GM13977 (cell line): ENCODE data around the gene SHROOM3.

ENCODE experiments used
- DNase-seq: peaks from one replicate; pipeline ENCODE4 v3.0.0; 2012; ENCODE audit warnings: low spot score
- in situ Hi-C: fragments of 300-500 bp; cut with MboI; formaldehyde crosslinking; loops from one replicate; pipeline ENCODE4 v1.12.0; 2022; ENCODE audit warnings: low sequenced_read_pairs, low pct_unique_long_range_greater_than_20kb, mixed read lengths, inconsistent platforms; ENCODE audit not compliant: unreplicated experiment
- TF ChIP-seq, protein P1 (sequence below): IDR thresholded peaks from 2 replicates; pipeline ENCODE4 v1.5.1; 2012; ENCODE audit warnings: mild to moderate bottlenecking, control low read depth; ENCODE audit not compliant: insufficient read depth; ENCODE audit errors: extremely low read depth, missing control alignments

The SHROOM3 gene

DNA sequence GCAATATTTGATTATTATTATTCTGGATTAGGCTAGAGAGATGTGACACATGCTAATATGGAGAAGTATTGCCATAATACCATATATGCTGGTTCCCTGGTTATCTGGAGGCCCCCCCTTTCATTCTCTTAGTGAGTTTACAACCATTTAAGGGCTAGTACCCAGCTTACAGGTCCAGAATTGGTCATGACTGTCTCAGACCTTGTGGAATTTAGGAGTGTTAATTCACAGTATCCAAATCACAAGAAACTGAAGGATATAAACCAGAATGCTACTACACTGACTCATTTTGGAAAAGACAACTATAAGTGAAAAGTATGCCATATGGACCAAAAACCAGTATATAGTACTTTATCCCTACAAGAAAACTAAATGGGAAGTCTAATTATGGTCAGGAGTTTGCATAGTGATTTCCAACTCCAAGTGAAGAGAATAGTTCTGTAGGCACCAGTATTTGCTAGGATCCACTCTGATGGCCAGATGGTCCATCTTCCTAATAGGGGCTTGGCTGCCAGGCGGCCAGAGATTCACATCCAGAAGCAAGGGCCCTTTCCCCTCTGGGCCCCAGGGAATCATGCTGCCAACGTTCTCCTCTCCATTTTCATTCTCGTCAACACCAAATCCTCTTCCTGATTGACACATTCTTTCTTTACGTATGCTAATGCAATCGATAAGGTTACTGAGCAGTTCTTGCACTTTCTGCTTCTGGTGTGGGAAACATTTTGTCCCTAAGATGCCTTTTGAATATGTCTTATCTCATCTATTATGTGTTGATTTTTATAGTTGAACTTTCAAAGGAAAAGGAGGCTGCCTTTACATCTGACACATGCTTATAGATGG is 123.6 kb downstream of the SHROOM3 start:
- no peak for DNase-seq
- in situ Hi-C loops, result no loop called here

DNA sequence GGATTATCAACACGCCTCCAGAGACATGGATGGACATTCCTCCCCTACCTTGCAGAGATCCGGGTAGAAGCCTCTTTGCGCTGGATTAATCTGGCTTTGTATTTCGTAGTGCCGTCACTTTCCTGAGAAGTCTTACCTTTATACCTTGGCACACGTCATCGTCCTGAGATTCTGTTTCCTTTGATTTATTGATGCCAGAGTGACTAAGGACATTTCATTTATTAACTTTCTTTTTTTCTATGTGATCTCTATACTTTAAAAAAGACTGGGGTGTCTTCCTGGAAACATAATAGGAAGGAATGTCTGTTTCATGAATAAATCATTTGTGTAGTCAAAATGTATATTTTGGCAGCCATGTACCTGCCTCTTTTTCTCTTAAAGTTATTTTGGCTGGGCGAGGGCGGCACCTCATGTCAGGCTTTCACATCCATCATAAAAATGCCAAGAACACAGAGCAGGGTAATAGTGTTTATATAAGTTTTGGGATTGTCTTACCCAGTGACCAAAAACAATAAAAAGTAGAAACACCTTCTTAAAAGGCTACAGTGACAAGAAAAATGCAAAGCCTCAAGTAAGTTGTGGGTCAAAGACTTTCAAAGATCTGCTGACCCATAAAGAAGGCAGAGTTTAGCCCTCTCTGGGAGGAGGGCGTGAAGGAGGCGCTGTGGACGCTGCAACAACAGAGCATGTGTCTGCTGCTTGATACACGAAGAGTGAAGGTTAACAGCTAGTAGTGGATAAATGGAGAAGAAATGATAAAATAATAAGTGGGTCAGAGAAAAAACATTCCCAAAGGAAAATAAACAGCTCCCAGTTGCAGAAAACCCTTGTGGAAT is 124.4 kb downstream of the SHROOM3 start:
- no peak for DNase-seq
- in situ Hi-C loops, result no loop called here
- TF ChIP-seq, protein P1, sequence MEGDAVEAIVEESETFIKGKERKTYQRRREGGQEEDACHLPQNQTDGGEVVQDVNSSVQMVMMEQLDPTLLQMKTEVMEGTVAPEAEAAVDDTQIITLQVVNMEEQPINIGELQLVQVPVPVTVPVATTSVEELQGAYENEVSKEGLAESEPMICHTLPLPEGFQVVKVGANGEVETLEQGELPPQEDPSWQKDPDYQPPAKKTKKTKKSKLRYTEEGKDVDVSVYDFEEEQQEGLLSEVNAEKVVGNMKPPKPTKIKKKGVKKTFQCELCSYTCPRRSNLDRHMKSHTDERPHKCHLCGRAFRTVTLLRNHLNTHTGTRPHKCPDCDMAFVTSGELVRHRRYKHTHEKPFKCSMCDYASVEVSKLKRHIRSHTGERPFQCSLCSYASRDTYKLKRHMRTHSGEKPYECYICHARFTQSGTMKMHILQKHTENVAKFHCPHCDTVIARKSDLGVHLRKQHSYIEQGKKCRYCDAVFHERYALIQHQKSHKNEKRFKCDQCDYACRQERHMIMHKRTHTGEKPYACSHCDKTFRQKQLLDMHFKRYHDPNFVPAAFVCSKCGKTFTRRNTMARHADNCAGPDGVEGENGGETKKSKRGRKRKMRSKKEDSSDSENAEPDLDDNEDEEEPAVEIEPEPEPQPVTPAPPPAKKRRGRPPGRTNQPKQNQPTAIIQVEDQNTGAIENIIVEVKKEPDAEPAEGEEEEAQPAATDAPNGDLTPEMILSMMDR, result no peak

More for the DNA sequence above, 123.6 kb downstream of the SHROOM3 start:
- TF ChIP-seq, protein P1, result no peak

DNA sequence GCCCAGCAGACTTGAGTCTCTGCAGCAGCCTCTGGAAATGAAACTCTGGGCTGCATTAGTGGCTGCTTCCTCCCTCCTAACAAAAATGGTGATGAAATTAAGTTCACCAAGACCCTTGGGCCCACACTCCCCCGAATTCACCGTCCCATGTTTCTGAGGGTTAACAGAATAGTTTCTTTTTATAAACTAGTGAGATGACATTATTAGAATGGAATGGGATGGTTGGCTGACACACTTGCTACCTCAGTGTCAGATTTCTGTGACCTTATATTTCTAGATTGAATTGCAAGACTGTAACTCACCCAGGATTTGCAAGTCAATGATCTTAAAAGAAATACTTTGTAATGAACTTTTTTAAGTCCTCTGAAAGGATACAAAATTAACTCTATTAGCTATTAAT is 127.1 kb downstream of the SHROOM3 start:
- DNase-seq, result no peak
- TF ChIP-seq, protein P1, result no peak
- in situ Hi-C loops, result no loop called here

DNA sequence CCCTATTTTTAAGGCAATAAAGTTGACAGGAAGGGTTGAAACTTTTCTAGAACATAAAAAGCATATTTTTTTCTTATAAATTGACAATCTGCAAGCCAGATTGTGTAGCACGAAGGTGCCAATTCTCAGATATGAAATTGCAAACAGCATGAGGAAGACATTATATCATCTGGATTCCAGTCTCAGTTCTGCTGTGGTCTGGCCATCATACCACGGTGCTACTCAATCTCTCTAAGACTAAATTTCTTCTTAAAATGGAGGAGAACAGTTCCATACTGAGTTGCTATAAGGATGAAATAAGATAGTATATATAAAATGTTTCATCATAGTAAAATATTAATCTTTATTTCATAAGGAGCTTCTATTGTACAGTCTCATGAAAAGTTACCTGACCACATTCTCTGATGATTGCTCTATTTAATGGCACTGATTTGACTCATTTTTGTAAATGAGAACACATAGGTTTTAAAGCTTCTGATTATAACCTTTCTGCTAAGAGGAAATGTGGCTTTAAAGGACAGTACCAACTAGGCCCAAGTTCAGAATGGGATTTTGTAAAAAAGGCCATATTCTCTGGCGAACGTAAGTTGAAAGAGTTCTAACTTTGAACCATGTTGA is 127.9 kb downstream of the SHROOM3 start:
- in situ Hi-C loops, result no loop called here
- no peak for DNase-seq
- TF ChIP-seq, protein P1, result no peak

DNA sequence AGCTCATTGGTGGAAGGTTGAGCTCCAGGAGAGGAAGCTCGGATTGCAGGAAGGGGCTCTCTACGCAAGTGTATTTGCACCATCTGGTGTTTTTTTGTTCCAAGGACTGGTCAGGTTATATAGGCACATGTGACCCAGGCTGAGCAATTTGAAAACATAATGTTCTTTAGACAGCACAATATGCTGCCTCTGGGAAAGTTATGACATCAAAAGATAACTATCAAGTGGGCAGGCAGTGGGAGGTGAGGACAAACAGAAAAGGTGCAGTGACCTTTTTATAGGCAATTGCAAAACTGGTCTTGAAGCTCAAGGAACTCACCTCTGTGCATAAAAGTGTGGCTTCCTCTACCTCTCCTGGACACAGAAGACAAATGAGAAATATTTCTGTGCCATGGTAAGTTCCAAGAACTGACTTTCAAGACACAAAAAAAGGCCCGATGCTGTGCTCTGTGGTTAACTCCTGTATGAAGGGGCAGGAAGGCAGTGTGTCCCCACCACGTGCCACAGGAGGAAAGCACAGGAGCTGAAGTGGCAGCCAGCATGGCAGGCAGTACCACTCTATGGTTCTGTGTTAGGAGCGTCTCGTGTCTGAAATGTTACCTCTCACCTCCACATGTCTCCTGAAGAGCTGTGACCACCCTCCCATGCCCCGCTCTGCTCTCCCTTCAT is 128.6 kb downstream of the SHROOM3 start:
- TF ChIP-seq, protein P1, result no peak
- no peak for DNase-seq
- in situ Hi-C loops, result no loop called here
